Measurements from ENCODE around the gene SIRT1.
"Not testable (repeated sequence)": the region's sequence is repeated elsewhere in the genome, so short reads cannot be mapped to it uniquely, and the experiment has no call there.

Gene SIRT1

GRCh38 chr10:67959839-67960476 lies 75.5 kb downstream of the SIRT1 start:
- Histone ChIP-seq H3K79me2 (ENCODE audit: low read length) (no peaks in the 10 kb centered on the region), H3K27me3 (replicated peaks; ENCODE audit: insufficient read depth, low read length) (no peaks in the 10 kb centered on the region), H3K9me3 (replicated peaks; ENCODE audit: insufficient read depth, low read length) (no peaks in the 10 kb centered on the region), H4K20me1 (ENCODE audit: insufficient read depth, low read length) (no peaks in the 10 kb centered on the region), H3K9me2 (replicated peaks; ENCODE audit: insufficient read depth, low read length) (no peaks in the 10 kb centered on the region), H3K4me2 (ENCODE audit: low read depth, low read length) (no peak overlapping the region), H3K27ac (ENCODE audit: low read length) (no peak overlapping the region), H3F3A (ENCODE audit: insufficient read depth, low read length) (no peaks in the 10 kb centered on the region), H3K36me3 (replicated peaks; ENCODE audit: insufficient read depth, low read length) (no peaks in the 10 kb centered on the region), H3K4me3 (ENCODE audit: low read length) (no peak overlapping the region), H2AFZ (ENCODE audit: low read length) (no peak overlapping the region), H3K9ac (ENCODE audit: low read length) (no peak overlapping the region), H3K4me1 (ENCODE audit: low read length) (no peaks in the 10 kb centered on the region)
- TF ChIP-seq EZH2 (optimal IDR thresholded peaks at IDR 0.05; ENCODE audit: low read depth, low read length) (no peak), EZH2phosphoT487 (IDR thresholded peaks at IDR 0.05; ENCODE audit: low read length) (no peak), CTCF (IDR thresholded peaks at IDR 0.05; ENCODE audit: low read length) (no peak)
- no peak for DNase-seq

GRCh38 chr10:67965456-67965855 lies 81.0 kb downstream of the SIRT1 start:
- H3K36me3 ChIP-seq (replicated peaks; ENCODE audit: insufficient read depth, low read length) = no peaks in the 10 kb centered on the region
- no peak for TF ChIP-seq CTCF (IDR thresholded peaks at IDR 0.05; ENCODE audit: low read length)
- no peak for TF ChIP-seq EZH2phosphoT487 (IDR thresholded peaks at IDR 0.05; ENCODE audit: low read length)
- no peak overlapping the region for H3K4me3 ChIP-seq (ENCODE audit: low read length)
- H3K4me1 ChIP-seq (ENCODE audit: low read length) = no peaks in the 10 kb centered on the region
- H3K79me2 ChIP-seq (ENCODE audit: low read length) = no peaks in the 10 kb centered on the region
- no peak overlapping the region for H3K27ac ChIP-seq (ENCODE audit: low read length)
- no peaks in the 10 kb centered on the region for H3F3A ChIP-seq (ENCODE audit: insufficient read depth, low read length)
- DNase-seq = no peak
- no peaks in the 10 kb centered on the region for H3K27me3 ChIP-seq (replicated peaks; ENCODE audit: insufficient read depth, low read length)
- H3K9me2 ChIP-seq (replicated peaks; ENCODE audit: insufficient read depth, low read length) = no peaks in the 10 kb centered on the region
- H2AFZ ChIP-seq (ENCODE audit: low read length) = no peak overlapping the region
- no peak overlapping the region for H3K4me2 ChIP-seq (ENCODE audit: low read depth, low read length)
- H3K9ac ChIP-seq (ENCODE audit: low read length) = no peak overlapping the region
- H4K20me1 ChIP-seq (ENCODE audit: insufficient read depth, low read length) = no peaks in the 10 kb centered on the region
- H3K9me3 ChIP-seq (replicated peaks; ENCODE audit: insufficient read depth, low read length) = no peaks in the 10 kb centered on the region

- not testable (repeated sequence) for H4K20me1 ChIP-seq (ENCODE audit: insufficient read depth, low read length); H3K4me2 ChIP-seq (ENCODE audit: low read depth, low read length); H3K4me1 ChIP-seq (ENCODE audit: low read length); H3K9me2 ChIP-seq (replicated peaks; ENCODE audit: insufficient read depth, low read length); H3K79me2 ChIP-seq (ENCODE audit: low read length); H3K4me3 ChIP-seq (ENCODE audit: low read length); H3K27me3 ChIP-seq (replicated peaks; ENCODE audit: insufficient read depth, low read length); DNase-seq; H3K9me3 ChIP-seq (replicated peaks; ENCODE audit: insufficient read depth, low read length); H3F3A ChIP-seq (ENCODE audit: insufficient read depth, low read length); H3K27ac ChIP-seq (ENCODE audit: low read length); H2AFZ ChIP-seq (ENCODE audit: low read length); H3K9ac ChIP-seq (ENCODE audit: low read length); H3K36me3 ChIP-seq (replicated peaks; ENCODE audit: insufficient read depth, low read length)
Measured at GRCh38 chr10:67966035-67966434, 81.6 kb downstream of the SIRT1 start.

Measured in MM.1S (cell line).